GM12874 (cell line): Measurements from ENCODE around the gene FIGLA.

Experiments used
- TF ChIP-seq, protein P1 (sequence below): IDR thresholded peaks from 2 replicates; pipeline ENCODE4 v1.5.1; 2011; ENCODE audit warnings: low read depth, mild to moderate bottlenecking, control low read depth, low read length, moderate library complexity; ENCODE audit not compliant: insufficient read depth

The FIGLA gene

DNA sequence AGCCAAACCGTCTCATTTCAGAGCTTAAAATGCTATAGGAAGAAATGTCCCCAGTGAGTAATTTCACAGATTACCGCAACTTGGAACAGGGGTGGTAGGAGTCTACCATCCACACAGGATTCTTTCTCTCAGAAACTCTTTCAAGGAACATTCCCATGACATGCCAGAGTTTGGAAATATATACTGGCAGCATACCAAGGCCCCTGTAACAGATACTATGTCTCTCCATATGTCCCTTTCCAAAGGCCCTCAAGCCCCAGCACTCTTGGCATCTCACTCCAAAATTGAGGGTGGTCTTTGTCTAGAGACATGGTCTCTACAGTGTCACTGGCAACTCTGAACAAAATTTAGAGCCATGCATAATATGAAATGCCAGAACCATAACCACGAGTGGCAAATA is 11.0 kb downstream of the FIGLA start:
- TF ChIP-seq, protein P1, sequence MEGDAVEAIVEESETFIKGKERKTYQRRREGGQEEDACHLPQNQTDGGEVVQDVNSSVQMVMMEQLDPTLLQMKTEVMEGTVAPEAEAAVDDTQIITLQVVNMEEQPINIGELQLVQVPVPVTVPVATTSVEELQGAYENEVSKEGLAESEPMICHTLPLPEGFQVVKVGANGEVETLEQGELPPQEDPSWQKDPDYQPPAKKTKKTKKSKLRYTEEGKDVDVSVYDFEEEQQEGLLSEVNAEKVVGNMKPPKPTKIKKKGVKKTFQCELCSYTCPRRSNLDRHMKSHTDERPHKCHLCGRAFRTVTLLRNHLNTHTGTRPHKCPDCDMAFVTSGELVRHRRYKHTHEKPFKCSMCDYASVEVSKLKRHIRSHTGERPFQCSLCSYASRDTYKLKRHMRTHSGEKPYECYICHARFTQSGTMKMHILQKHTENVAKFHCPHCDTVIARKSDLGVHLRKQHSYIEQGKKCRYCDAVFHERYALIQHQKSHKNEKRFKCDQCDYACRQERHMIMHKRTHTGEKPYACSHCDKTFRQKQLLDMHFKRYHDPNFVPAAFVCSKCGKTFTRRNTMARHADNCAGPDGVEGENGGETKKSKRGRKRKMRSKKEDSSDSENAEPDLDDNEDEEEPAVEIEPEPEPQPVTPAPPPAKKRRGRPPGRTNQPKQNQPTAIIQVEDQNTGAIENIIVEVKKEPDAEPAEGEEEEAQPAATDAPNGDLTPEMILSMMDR: no peak

DNA sequence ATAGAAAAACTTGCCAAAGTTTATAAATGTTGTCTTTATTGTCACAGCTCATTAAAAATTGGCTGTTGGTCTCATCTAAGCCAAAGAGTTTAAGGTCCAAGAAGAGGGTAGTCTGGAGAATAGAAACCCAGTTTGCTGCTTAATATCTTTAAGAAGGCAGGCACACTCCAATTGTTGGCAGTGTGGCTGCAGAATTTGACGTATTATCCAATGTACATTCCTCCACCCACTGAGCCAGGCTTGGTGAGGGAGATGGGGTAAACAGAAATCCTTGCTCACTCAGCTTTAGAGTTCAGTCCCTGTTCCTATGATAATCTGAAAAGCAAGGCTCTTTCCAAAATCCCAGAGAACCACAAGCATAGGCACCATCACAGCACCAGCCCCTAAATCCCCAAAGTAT is 11.8 kb downstream of the FIGLA start:
- TF ChIP-seq, protein P1: no peak

DNA sequence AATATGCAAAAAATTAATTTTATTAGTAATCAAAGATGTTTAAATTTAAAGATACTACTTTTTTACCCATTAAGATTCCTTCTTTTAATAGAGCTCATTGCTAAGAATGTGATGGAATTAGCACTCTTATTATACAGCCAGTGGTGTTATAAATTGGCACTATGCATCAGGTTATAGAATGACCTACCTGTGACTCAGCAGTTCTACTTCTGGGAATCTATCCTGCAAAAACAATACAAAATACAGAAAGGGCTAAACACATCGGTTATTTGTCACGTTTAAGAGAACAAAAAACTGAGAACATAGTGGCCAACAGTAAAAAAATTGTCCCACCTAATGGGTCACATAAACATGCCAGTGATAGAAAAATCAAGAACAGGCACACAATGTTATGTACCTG is 13.0 kb downstream of the FIGLA start:
- TF ChIP-seq, protein P1: no peak

DNA sequence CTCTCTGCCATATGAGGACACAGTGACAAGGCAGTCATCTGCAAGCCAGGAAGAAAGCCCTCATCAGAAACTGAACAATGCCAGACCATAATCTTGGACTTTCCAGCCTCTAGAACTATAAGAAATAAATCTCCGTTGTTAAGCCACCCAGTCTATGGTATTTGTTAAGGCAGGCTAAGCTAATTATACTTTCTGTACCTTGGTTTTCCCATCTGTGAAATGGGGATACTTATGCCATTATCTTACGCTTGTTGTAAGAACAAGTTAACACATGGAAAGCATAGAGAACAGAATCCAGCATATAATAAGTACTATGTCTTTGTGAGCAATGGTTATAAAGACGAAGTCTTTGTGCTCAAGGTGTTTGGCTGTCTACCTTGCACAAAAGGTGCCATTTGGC is 14.2 kb downstream of the FIGLA start:
- TF ChIP-seq, protein P1: no peak

DNA sequence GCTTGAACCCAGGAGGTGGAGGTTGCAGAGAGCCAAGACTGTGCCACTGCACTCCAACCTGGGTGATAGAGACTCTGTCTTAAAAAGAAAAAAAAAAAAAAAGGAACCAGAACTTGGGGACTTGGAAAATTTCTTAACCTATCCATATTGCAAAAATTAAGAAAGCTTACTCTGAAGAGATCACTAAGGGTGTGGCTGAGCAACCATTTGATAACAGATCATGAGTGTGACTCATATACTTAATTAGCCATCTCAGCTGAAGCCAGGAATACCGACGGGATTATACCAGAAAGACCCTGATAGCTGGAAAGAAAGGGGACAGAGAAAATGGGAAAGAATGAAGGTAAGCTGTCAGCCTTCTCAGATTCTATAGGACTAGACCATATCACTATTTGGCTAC is 15.3 kb downstream of the FIGLA start:
- TF ChIP-seq, protein P1: no peak

DNA sequence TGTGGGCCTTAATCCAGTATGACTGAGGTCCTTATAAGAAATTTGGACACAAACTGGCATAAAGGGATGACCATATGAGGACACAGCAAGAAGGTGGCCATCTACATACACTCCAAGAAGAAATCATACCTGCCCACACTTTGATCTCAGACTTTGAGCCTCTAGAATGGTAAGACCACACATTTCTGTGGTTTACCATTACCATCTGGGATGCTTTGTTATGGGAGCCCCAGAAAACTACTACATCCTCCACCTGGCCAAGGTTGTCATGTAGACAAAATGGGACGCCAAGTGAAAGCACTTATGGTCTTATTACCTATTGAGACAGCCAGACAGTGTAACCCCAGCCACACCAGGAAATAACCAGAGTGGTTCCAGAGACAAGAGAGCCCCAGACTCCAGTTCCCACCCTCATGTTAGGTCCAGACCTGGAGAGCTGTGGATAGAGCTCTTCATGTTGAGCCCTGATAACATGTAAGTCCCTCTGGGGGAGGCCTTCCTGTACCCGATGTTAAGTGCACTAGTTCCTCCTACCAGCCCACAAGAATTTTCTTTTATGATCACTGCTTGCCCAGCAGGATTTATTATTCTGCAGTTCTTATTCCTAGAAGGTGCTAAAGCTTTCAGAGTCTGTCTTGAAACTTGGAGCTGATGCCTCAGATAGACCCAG is 17.8 kb downstream of the FIGLA start:
- TF ChIP-seq, protein P1: no peak

DNA sequence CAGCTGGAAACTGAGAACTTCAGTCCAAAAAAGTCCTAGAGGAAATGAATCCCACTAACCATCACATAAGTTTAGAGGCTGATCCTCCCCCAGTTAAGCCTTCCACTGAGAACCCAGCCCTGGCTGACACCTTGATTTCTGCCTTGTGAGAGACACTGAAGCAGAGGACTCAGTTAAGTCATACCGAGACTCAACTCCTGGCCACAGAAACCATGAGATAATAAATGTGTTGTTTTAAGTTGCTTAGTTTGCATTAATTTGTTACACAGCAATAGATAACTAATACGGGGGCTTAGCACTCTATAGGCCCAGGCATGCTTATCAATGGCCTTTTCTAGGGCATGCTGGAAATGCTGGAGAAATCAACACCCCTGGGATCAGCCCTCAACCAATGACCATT is 19.0 kb downstream of the FIGLA start:
- TF ChIP-seq, protein P1: no peak
